ENCODE results near the gene MNT.

The MNT gene

DNA sequence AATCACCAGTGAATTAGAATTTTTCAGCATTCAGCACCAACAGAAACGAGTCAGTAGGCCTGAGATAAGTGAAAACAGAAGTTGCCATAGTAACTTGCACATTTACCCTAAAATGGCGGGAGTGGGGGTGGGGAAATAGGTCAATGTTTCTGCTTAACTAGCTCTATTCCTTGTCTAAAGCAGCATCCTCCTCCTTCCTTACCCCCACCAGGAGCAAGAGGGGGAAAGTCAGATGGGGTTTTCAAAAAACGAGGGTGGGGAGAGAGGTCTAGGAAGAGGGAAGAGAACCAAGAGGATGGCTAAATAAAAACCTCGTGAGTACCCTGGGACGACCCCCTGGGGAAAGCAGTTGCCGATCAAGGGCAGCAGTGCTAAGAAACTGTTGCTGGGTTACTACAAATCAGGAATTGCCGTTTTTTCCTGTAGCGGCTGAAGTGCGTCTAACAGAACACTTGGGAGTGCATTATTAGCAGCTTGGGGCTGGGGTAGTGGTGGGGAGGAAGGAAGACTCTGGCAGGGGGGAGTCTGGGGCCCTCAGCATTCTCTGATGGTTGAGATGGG lies 34.4 kb upstream of the MNT start:
- TF ChIP-seq L3MBTL2 (conservative IDR thresholded peaks at IDR 0.05) (no peak), ARNT (IDR thresholded peaks at IDR 0.05) (no peak), HDGF (IDR thresholded peaks at IDR 0.05; ENCODE audit: borderline replicate concordance) (no peak), SUZ12 (IDR thresholded peaks at IDR 0.05) (no peak), FOXM1 (IDR thresholded peaks at IDR 0.05; ENCODE audit: borderline replicate concordance) (no peak), LEF1 (IDR thresholded peaks at IDR 0.05; ENCODE audit: borderline replicate concordance) (no peak), FOXA1 (IDR thresholded peaks at IDR 0.05) (no peak), TARDBP (IDR thresholded peaks at IDR 0.05) (no peak), ELF4 (IDR thresholded peaks at IDR 0.05) (no peak), SP1 (IDR thresholded peaks at IDR 0.05) (no peak), ZNF384 (IDR thresholded peaks at IDR 0.05) (no peak)
- TF ChIP-seq, protein P1, sequence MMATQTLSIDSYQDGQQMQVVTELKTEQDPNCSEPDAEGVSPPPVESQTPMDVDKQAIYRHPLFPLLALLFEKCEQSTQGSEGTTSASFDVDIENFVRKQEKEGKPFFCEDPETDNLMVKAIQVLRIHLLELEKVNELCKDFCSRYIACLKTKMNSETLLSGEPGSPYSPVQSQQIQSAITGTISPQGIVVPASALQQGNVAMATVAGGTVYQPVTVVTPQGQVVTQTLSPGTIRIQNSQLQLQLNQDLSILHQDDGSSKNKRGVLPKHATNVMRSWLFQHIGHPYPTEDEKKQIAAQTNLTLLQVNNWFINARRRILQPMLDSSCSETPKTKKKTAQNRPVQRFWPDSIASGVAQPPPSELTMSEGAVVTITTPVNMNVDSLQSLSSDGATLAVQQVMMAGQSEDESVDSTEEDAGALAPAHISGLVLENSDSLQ (IDR thresholded peaks at IDR 0.05): no peak
- DNase-seq (ENCODE audit: extremely low spot score): no peak
- ChIA-PET POLR2A (no interaction called here), CTCF (interaction anchor here (0.6 kb wide), 1 partner anchor 13 kb away, joined by 3 read pairs; no protein-coding TSS in a partner anchor)

DNA sequence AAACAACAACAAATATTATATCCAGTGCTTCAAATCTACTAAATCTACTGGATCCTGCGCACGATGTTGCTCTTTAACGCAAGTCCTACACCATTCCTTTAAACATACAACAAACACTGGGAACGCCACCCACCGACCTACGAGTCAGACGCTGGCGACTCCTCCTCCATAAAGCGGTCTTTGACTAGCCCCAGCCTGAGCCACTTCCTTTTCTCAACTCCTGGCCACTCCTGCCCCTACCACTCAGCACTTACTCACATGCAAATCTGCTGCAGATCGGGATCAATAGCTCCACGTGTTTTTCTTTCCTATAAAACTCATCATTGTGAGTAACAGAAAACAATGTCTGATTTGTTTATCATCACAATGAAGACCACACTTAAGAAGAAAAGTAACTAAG lies 32.8 kb upstream of the MNT start:
- TF ChIP-seq BHLHE40 (IDR thresholded peaks at IDR 0.05; ENCODE audit: borderline replicate concordance) (no peak), LEF1 (IDR thresholded peaks at IDR 0.05; ENCODE audit: borderline replicate concordance) (no peak), SUZ12 (IDR thresholded peaks at IDR 0.05) (no peak), FOXA1 (IDR thresholded peaks at IDR 0.05) (no peak), CTBP1 (IDR thresholded peaks at IDR 0.05; ENCODE audit: borderline replicate concordance) (no peak), FOXK2 (IDR thresholded peaks at IDR 0.05) (no peak), NFRKB (IDR thresholded peaks at IDR 0.05) (no peak), ARNT (IDR thresholded peaks at IDR 0.05) (no peak), ZNF384 (IDR thresholded peaks at IDR 0.05) (no peak), FOXM1 (IDR thresholded peaks at IDR 0.05; ENCODE audit: borderline replicate concordance) (no peak), ELF4 (IDR thresholded peaks at IDR 0.05) (no peak), L3MBTL2 (conservative IDR thresholded peaks at IDR 0.05) (no peak)
- TF ChIP-seq, protein P1 (IDR thresholded peaks at IDR 0.05): no peak
- POLR2A ChIA-PET: no interaction called here
- CTCF ChIA-PET: no interaction called here
- DNase-seq (ENCODE audit: extremely low spot score): no peak

DNA sequence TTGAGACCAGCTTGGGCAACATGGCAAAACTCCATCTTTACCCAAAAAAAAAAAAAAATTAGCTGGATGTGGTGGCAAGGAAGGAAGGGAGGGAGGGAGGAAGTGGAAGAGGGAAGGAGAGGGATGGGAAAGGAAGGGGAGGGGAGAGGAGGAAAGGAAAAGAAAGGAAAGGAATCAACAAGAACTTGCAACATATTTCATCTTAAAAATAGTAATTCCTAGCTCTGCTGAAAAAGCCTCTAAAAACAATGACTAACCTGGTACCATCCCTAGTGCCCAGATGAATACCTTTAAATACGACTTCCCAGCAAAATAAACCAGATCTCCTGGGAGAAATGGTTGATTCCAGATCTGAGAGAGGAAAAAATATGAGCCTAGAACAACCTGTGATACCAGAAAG lies 27.1 kb upstream of the MNT start:
- TF ChIP-seq TARDBP (IDR thresholded peaks at IDR 0.05): no peak
- TF ChIP-seq CTBP1 (IDR thresholded peaks at IDR 0.05; ENCODE audit: borderline replicate concordance): no peak
- no peak for TF ChIP-seq FOXK2 (IDR thresholded peaks at IDR 0.05)
- TF ChIP-seq BHLHE40 (IDR thresholded peaks at IDR 0.05; ENCODE audit: borderline replicate concordance): no peak
- TF ChIP-seq FOXM1 (IDR thresholded peaks at IDR 0.05; ENCODE audit: borderline replicate concordance): no peak
- TF ChIP-seq SP1 (IDR thresholded peaks at IDR 0.05): no peak
- TF ChIP-seq NFRKB (IDR thresholded peaks at IDR 0.05): no peak
- no peak for TF ChIP-seq L3MBTL2 (conservative IDR thresholded peaks at IDR 0.05)
- TF ChIP-seq LEF1 (IDR thresholded peaks at IDR 0.05; ENCODE audit: borderline replicate concordance): no peak
- ChIA-PET POLR2A (interaction anchor here (0.8 kb wide), 1 partner anchor 9 kb away, joined by 3 read pairs; no protein-coding TSS in a partner anchor), CTCF (interaction anchor here (0.7 to 1.4 kb wide), 3 partner anchors 12 to 45 kb away, joined by 3 read pairs; no protein-coding TSS in a partner anchor)
- no peak for DNase-seq (ENCODE audit: extremely low spot score)

DNA sequence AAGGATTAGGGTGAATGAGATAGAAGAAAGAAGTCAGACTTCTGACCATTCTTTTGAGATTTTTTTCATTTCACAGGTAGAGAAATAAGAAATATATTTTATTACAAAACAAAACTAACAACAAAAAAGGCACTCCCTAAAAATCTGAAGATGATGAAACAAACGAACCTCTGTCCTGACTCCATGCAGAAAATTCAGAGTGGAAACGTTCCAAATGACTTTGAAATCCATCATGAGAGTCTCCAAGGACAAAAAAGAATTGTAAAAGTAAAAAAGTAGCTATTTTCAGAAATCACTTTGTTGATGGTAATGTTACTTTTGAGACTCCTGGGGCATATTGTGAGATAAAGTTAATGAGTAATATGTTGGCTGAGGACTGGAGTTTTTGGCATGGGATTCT lies 26.4 kb upstream of the MNT start:
- CTCF ChIA-PET: interaction anchor here (0.7 to 1.4 kb wide), 2 partner anchors 21 to 44 kb away, joined by 3 read pairs; no protein-coding TSS in a partner anchor
- no peak for DNase-seq (ENCODE audit: extremely low spot score)
- POLR2A ChIA-PET: interaction anchor here (0.8 kb wide), 1 partner anchor 8 kb away, joined by 3 read pairs; no protein-coding TSS in a partner anchor
- TF ChIP-seq SP1 (IDR thresholded peaks at IDR 0.05): no peak
- TF ChIP-seq NFRKB (IDR thresholded peaks at IDR 0.05): no peak
- TF ChIP-seq HDGF (IDR thresholded peaks at IDR 0.05; ENCODE audit: borderline replicate concordance): no peak
- no peak for TF ChIP-seq FOXM1 (IDR thresholded peaks at IDR 0.05; ENCODE audit: borderline replicate concordance)
- no peak for TF ChIP-seq ARNT (IDR thresholded peaks at IDR 0.05)
- no peak for TF ChIP-seq ELF4 (IDR thresholded peaks at IDR 0.05)
- TF ChIP-seq LEF1 (IDR thresholded peaks at IDR 0.05; ENCODE audit: borderline replicate concordance): no peak
- no peak for TF ChIP-seq FOXA1 (IDR thresholded peaks at IDR 0.05)
- no peak for TF ChIP-seq SUZ12 (IDR thresholded peaks at IDR 0.05)
- TF ChIP-seq, protein P1 (IDR thresholded peaks at IDR 0.05): no peak
- TF ChIP-seq TARDBP (IDR thresholded peaks at IDR 0.05): no peak
- no peak for TF ChIP-seq CTBP1 (IDR thresholded peaks at IDR 0.05; ENCODE audit: borderline replicate concordance)

DNA sequence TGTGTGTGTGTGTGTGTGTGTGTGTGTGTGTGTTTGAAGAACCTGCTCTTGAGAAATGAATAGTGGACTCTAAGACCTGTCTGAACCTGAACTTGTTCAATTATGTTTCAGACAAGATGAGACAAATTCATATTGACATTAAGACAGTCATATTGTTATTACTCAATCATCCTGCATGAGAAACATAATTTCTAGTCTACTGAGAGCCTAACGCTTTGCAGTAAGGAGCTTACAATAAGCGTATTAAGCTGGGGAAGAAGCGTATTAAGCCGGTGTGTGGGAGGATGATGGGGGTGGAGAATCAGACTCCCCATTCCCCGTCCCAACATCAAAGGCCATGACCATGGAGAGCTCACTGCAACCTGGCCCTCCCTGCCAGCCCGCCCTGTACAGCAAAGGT lies 22.4 kb upstream of the MNT start:
- ChIA-PET CTCF (no interaction called here), POLR2A (no interaction called here)
- no peak for DNase-seq (ENCODE audit: extremely low spot score)
- TF ChIP-seq, protein P1 (IDR thresholded peaks at IDR 0.05): no peak
- TF ChIP-seq CTBP1 (IDR thresholded peaks at IDR 0.05; ENCODE audit: borderline replicate concordance): no peak
- no peak for TF ChIP-seq FOXM1 (IDR thresholded peaks at IDR 0.05; ENCODE audit: borderline replicate concordance)
- TF ChIP-seq SP1 (IDR thresholded peaks at IDR 0.05): no peak
- TF ChIP-seq ARNT (IDR thresholded peaks at IDR 0.05): no peak
- TF ChIP-seq TARDBP (IDR thresholded peaks at IDR 0.05): no peak
- TF ChIP-seq L3MBTL2 (conservative IDR thresholded peaks at IDR 0.05): no peak
- no peak for TF ChIP-seq SUZ12 (IDR thresholded peaks at IDR 0.05)
- no peak for TF ChIP-seq BHLHE40 (IDR thresholded peaks at IDR 0.05; ENCODE audit: borderline replicate concordance)
- TF ChIP-seq ZNF384 (IDR thresholded peaks at IDR 0.05): no peak
- TF ChIP-seq FOXK2 (IDR thresholded peaks at IDR 0.05): no peak
- TF ChIP-seq HDGF (IDR thresholded peaks at IDR 0.05; ENCODE audit: borderline replicate concordance): no peak
- no peak for TF ChIP-seq FOXA1 (IDR thresholded peaks at IDR 0.05)
- TF ChIP-seq NFRKB (IDR thresholded peaks at IDR 0.05): no peak
- TF ChIP-seq LEF1 (IDR thresholded peaks at IDR 0.05; ENCODE audit: borderline replicate concordance): no peak

Data from HEK293T (cell line).